Upper lobe of right lung (tissue), 1 donor: ENCODE data around the gene NIPAL3. TPM values are rescaled to one million over a fixed set of nuclear protein-coding genes. Genes with fewer than 3 reads are reported as not detected.

Source experiments
- ATAC-seq: fragments of 200-7000 bp; cut with Tn5 transposase; one replicate; pipeline ENCODE4 v1.9.1; 2020; ENCODE audit warnings: mild to moderate bottlenecking, moderate library complexity
- DNase-seq: peaks from one replicate; pipeline ENCODE4 v3.0.0-alpha.2; 2020
- H3K27ac ChIP-seq: fragments of 200-600 bp; one replicate; pipeline ENCODE4 v1.8.0; 2022
- H3K27me3 ChIP-seq: fragments of 200-600 bp; one replicate; pipeline ENCODE4 v1.8.0; 2022; ENCODE audit warnings: mild to moderate bottlenecking
- H3K36me3 ChIP-seq: fragments of 200-600 bp; one replicate; pipeline ENCODE4 v1.8.0; 2022
- H3K4me1 ChIP-seq: fragments of 200-600 bp; one replicate; pipeline ENCODE4 v1.8.0; 2022
- H3K4me3 ChIP-seq: fragments of 200-600 bp; one replicate; pipeline ENCODE4 v1.8.0; 2022; ENCODE audit warnings: mild to moderate bottlenecking
- H3K9me3 ChIP-seq: fragments of 200-600 bp; one replicate; pipeline ENCODE4 v1.8.0; 2022
- CTCF ChIP-seq: fragments of 200-600 bp; IDR thresholded peaks from one replicate; pipeline ENCODE4 v1.8.0; 2022; ENCODE audit warnings: antibody characterized with exemption
- intact Hi-C: fragments of 100-400 bp; cut with DNase I; formaldehyde crosslinking; loops from one replicate; pipeline ENCODE4 v1.11.0; 2022
- total RNA-seq: library from RNA; stranded (reverse); fragmentation: NEBNext Ultra II Directional; extraction: Animal tissue kit (Norgen Biotek cat#: 25700); gene quantifications from one replicate; pipeline ENCODE4 v1.2.1, GENCODE V29; 2021
- donor health status: DM: no; HTN: yes; CAD: no; lungs with severe emphysema.

Gene NIPAL3
- total RNA-seq, 1 donor from 2014 or later, result 37.8 TPM

DNA sequence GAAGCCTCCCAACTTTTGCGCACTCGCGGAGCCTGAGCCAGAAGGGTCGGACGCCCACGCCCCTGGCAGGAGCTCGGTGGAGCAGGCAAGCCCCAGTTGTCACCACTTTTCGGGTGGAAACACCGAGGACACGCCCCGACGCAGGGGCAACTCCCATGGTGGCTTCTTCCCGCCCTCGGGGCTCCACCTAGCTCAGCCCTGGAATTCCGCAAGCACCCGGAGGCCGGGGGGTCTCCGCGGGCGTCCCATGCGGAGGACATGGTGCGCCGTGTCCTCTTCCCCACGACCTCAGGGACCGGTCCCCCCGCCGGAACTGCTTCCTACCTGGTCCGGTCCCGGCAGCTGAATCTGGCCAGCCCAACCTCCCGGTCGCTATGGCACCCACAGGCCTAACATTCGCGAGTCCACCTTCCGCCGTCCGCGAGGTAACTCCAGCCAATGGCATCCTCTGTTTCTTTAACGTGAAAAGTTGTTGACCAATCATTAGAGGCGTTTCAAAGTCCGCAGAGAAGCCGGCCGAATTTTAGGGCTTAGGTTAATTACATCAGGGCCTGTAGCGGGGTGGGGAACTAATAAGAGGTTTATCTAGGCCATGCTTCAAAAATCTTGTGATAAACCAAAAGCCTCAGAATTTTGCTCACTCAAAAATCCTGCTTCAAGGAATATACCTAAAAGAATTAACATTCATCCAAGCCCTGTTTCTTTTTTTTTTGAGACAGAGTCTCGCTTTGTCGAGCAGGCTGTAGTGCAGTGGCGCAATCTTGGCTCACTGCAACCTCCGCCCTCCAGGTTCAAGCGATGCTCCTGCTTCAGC lies 2.0 kb upstream of the NIPAL3 start, which contains the start of gene STPG1:
Gene STPG1, minus strand, starts transcription at position 433 of the 814 bp plus-strand sequence. CDS start 12,394 bp downstream, outside the sequence.
- intact Hi-C loops, result no loop called here
- Histone ChIP-seq H3K9me3 (no peaks in the 10 kb centered on the region), H3K4me3 (peak within 1 kb of the TSS; percentile 90), H3K27me3 (no peaks in the 10 kb centered on the region), H3K4me1 (peaks cover 24% of the 10 kb centered on the region), H3K27ac (peak within 1 kb of the TSS; percentile 92), H3K36me3 (no peaks in the 10 kb centered on the region)
- ATAC-seq, result peak; percentile 85
- DNase-seq, result peak; percentile 93
- no peak for TF ChIP-seq CTCF

DNA sequence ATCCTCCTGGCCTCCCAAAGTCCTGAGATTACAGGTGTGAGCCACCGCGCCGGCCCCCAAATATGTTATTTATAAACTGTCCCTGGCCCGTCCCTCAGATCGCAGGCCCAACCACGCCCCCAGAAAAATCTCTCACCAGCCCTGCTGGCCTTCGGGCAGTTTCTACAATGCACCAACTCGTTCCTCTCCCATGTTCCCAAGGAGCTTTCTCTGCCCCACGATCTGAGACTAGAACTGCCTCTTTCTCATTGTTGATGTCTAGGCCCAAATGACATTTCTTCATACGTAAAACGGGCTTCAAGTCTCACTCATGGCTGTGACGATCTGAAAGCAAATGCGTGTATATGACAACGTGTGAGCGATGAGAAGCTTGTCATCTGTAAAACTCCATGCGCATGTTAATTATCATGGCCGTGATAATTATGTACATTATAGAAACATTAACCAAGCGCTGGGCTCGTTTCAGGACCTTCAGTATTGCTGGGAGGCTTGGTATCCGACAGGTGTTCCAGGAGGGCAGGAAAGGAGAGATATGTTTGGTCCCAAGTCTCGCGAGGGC lies 748 bp upstream of the NIPAL3 start:
- H3K36me3 ChIP-seq, result no peaks in the 10 kb centered on the region
- no peak for TF ChIP-seq CTCF
- no peak for ATAC-seq
- H3K27ac ChIP-seq, result peak overlapping the region; percentile 40
- DNase-seq, result no peak
- peak overlapping the region; percentile 74 for H3K4me3 ChIP-seq
- peaks cover 29% of the 10 kb centered on the region for H3K4me1 ChIP-seq
- H3K27me3 ChIP-seq, result no peaks in the 10 kb centered on the region
- intact Hi-C loops, result no loop called here
- no peaks in the 10 kb centered on the region for H3K9me3 ChIP-seq

DNA sequence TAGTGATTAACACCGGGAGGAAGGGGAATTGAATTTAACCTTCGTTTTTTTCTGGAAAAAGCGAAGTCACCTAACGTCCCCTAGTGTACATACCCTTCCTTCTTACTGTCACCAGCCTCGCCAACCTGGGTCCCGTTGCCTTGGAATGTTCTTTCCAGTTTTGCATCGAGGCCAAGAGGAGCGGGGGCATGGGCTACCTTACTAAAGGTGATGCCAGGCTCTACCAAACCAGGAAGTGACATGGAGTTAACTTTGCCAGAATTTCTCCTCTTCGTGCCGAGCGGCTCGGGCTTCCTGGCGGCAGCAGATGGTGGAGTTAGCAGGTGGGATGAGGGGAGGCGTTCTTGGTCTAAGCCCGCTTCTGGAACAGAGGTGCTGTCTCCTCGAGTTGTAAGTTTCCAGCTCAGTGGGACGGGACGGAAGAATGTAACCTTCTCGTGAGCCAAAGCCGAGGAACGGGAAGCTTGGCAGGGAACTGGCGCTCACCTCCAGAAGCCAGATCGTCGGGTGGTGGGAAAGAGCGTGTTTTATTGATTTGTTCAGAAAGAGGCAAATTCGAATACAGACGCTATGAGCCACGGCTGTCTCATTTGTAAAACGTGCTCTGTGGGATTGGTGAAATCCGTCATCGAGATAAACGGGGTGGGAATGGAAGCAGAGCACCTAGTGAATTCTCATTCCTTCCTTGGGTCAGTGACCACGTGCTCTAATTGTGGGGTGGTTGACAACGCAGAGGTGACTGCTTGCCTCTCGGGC lies 486 bp downstream of the NIPAL3 start:
- Histone ChIP-seq H3K27ac (peak overlapping the region; percentile 55), H3K36me3 (peaks cover 1% of the 10 kb centered on the region), H3K4me1 (peaks cover 29% of the 10 kb centered on the region), H3K4me3 (peak overlapping the region; percentile 74), H3K9me3 (no peaks in the 10 kb centered on the region), H3K27me3 (no peaks in the 10 kb centered on the region)
- intact Hi-C loops, result no loop called here
- DNase-seq (no peak), ATAC-seq (no peak)
- TF ChIP-seq CTCF, result no peak

DNA sequence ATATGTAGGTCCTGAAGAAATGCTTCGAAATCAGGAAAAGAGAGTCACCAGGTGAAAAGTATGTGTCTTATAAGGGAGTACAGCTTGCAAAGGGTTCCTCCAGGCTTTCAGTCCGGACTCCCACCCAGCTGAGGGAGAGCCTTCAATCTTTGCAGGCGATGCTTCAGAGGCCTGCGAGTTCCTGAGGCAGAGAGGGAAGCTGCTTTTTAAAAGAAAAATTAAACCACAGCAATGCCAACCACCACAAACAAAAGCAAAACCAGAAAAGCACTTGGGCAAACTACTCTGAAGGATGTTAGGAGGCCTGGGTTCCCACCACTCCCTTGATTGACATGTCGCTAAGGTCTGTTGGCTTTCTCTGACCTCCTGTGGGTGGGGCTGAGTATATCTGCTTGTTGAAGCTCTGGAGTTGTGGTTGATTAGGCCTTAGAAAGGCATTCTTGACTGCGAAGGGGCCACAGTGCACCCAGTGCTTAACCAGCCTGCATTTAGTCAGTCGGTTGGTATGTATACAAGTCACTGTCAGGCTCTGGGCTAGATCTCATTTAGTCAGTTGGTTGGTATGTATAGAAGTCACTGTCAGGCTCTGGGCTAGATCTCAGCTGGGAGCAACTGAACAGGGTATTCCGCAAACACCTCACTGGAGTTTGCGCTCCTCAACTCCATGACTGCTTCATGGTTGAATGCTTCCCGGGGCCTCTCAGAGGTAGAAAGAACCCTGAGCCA lies 1.2 kb downstream of the NIPAL3 start:
- Histone ChIP-seq H3K27me3 (no peaks in the 10 kb centered on the region), H3K4me3 (peak overlapping the region; percentile 74), H3K36me3 (peaks cover 9% of the 10 kb centered on the region), H3K4me1 (peaks cover 29% of the 10 kb centered on the region), H3K9me3 (no peaks in the 10 kb centered on the region), H3K27ac (peak overlapping the region; percentile 55)
- intact Hi-C loops, result no loop called here
- ATAC-seq (peak; percentile 2), DNase-seq (no peak)
- no peak for TF ChIP-seq CTCF

- Histone ChIP-seq H3K9me3 (no peaks in the 10 kb centered on the region), H3K4me3 (no peak overlapping the region), H3K27ac (no peak overlapping the region), H3K27me3 (no peaks in the 10 kb centered on the region), H3K36me3 (peaks cover 16% of the 10 kb centered on the region), H3K4me1 (peaks cover 27% of the 10 kb centered on the region)
- DNase-seq (no peak), ATAC-seq (no peak)
- intact Hi-C loops, result no loop called here
- TF ChIP-seq CTCF, result no peak
Observed at GRCh38 chr1:24417681-24418080, 2.1 kb downstream of the NIPAL3 start.
